Aorta (tissue), 5 donors: Measurements from ENCODE around the gene SGTA. TPM values are rescaled to one million over a fixed set of nuclear protein-coding genes. Genes with fewer than 3 reads are reported as not detected.

Experiments used
- ATAC-seq: fragments of 200-7000 bp; cut with Tn5 transposase; one replicate; pipeline ENCODE4 v1.9.1; 2022; ENCODE audit warnings: moderate library complexity; ENCODE audit not compliant: low FRiP score
- DNase-seq, 2 donors: peaks; one replicate each; pipeline ENCODE4 v3.0.0-alpha.2; 2020
- H3K27ac ChIP-seq, 2 donors: one replicate each; pipeline ENCODE4 v1.5.1; 2013; ENCODE audit warnings: low read length in 2 of 2, mild to moderate bottlenecking in 2 of 2, moderate library complexity in 2 of 2, control low read depth in 1 of 2, inconsistent platforms in 1 of 2, low read depth in 1 of 2
- H3K27me3 ChIP-seq, 2 donors: one replicate each; pipeline ENCODE4 v1.6.1; 2013; ENCODE audit warnings: control low read depth in 1 of 2, low read length in 1 of 2, mild to moderate bottlenecking in 1 of 2, moderate library complexity in 1 of 2; ENCODE audit not compliant: insufficient read depth in 2 of 2, control insufficient read depth in 1 of 2
- H3K36me3 ChIP-seq, 2 donors: one replicate each; pipeline ENCODE4 v1.6.1; 2013; ENCODE audit warnings: control low read depth in 1 of 2, low read length in 1 of 2, mild to moderate bottlenecking in 1 of 2; ENCODE audit not compliant: insufficient read depth in 2 of 2, control insufficient read depth in 1 of 2
- H3K4me1 ChIP-seq, 2 donors: one replicate each; pipeline ENCODE4 v1.6.1; 2013; ENCODE audit warnings: low read length in 2 of 2, control low read depth in 1 of 2, mild to moderate bottlenecking in 1 of 2, moderate library complexity in 1 of 2; ENCODE audit not compliant: insufficient read depth in 2 of 2, control insufficient read depth in 1 of 2
- H3K4me3 ChIP-seq, 2 donors: one replicate each; pipeline ENCODE4 v1.5.1; 2013; ENCODE audit warnings: low read length in 2 of 2, control low read depth in 1 of 2, mild to moderate bottlenecking in 1 of 2
- H3K9me3 ChIP-seq: one replicate; pipeline ENCODE4 v1.6.1; 2013; ENCODE audit warnings: mild to moderate bottlenecking, low read length; ENCODE audit not compliant: control insufficient read depth
- WGBS, 2 donors: extraction: QIAGEN DNeasy Blood & Tissue Kit; methylation state at CpG; one replicate each; pipeline ENCODE4 v1.1.7; 2013; 5-methylcytosine and 5-hydroxymethylcytosine counted together
- intact Hi-C, 2 donors: fragments of 100-400 bp; cut with DNase I; formaldehyde crosslinking; loops; one replicate each; pipeline versions ENCODE4 v1.14.2 to v1.15.0; 2022
- polyA plus RNA-seq, 2 donors: library from polyadenylated mRNA; stranded (reverse); fragments of 200-250 nt; gene quantifications; one replicate each; pipeline ENCODE4 v1.2.3, GENCODE V29; 2013
- total RNA-seq, 2 donors: library from RNA; stranded (reverse); fragmentation: NEBNext Ultra II Directional; extraction: Animal tissue kit (Norgen Biotek cat#: 25700); gene quantifications; one replicate each; pipeline ENCODE4 v1.2.1, GENCODE V29; 2021
- donor health status: healthy with polysubstance abuse.
- donor health status: Bipolar disorder and iron deficiency.
- donor health status: DM: no; HTN: no; CAD: no.
- donor health status: DM: no; HTN: no; CAD: no.
- donor health status: DM: yes; HTN: yes; CAD: no.

The SGTA gene
- total and polyA plus RNA-seq, 4 donors = 30.6 to 55.1 (median 32.2) TPM

- ATAC-seq (no peak), DNase-seq (no peak)
- intact Hi-C loops = no loop called here
- Histone ChIP-seq H3K36me3 (peaks cover 0 to 5% of the 10 kb centered on the region in 2 donors), H3K9me3 (no peaks in the 10 kb centered on the region), H3K27ac (no peak overlapping the region), H3K4me1 (no peaks in the 10 kb centered on the region), H3K27me3 (no peaks in the 10 kb centered on the region), H3K4me3 (no peak overlapping the region)
- WGBS, 2 donors = 85% methylated on average over 40 to 41 of the region's 41 CpGs
These were observed 51.7 kb downstream of the SGTA start for GRCh38 chr19:2731181-2731995.

- DNase-seq = no peak
- Histone ChIP-seq H3K4me1 (no peaks in the 10 kb centered on the region), H3K4me3 (no peak overlapping the region), H3K27ac (no peak overlapping the region), H3K9me3 (no peaks in the 10 kb centered on the region), H3K27me3 (no peaks in the 10 kb centered on the region), H3K36me3 (peaks cover 0 to 5% of the 10 kb centered on the region in 2 donors)
- intact Hi-C loops = no loop called here
- 88 to 89% methylated on average over 25 to 26 of the region's 26 CpGs for WGBS, 2 donors
- peak; percentile 26 for ATAC-seq
These were observed 52.9 kb downstream of the SGTA start for GRCh38 chr19:2729943-2730818.

GRCh38 chr19:2728783-2729387 is 54.2 kb downstream of the SGTA start:
- ATAC-seq (no peak), DNase-seq (no peak)
- Histone ChIP-seq H3K4me1 (no peaks in the 10 kb centered on the region), H3K36me3 (peaks cover 0 to 5% of the 10 kb centered on the region in 2 donors), H3K27ac (no peak overlapping the region), H3K27me3 (no peaks in the 10 kb centered on the region), H3K4me3 (no peak overlapping the region), H3K9me3 (no peaks in the 10 kb centered on the region)
- WGBS, 2 donors = 84 to 86% methylated on average over 23 of the region's 23 CpGs
- intact Hi-C loops = no loop called here

GRCh38 chr19:2727640-2727944 is 55.5 kb downstream of the SGTA start:
- H3K4me3 ChIP-seq = no peak overlapping the region
- no peaks in the 10 kb centered on the region for H3K9me3 ChIP-seq
- H3K4me1 ChIP-seq = no peaks in the 10 kb centered on the region
- H3K27me3 ChIP-seq = no peaks in the 10 kb centered on the region
- H3K36me3 ChIP-seq = peaks cover 0 to 1% of the 10 kb centered on the region in 2 donors
- H3K27ac ChIP-seq = no peak overlapping the region
- no peak for ATAC-seq
- no peak for DNase-seq
- WGBS, 2 donors = 60 to 64% methylated on average over 16 of the region's 16 CpGs
- intact Hi-C loops = no loop called here

GRCh38 chr19:2726904-2727639 is 56.0 kb downstream of the SGTA start:
- no peak overlapping the region for H3K4me3 ChIP-seq

GRCh38 chr19:2726160-2726855 is 56.8 kb downstream of the SGTA start:
- H3K36me3 ChIP-seq = no peaks in the 10 kb centered on the region
- H3K4me1 ChIP-seq = no peaks in the 10 kb centered on the region
- WGBS, 2 donors = 67% methylated on average over 14 to 15 of the region's 15 CpGs
- H3K27ac ChIP-seq = no peak overlapping the region
- no peaks in the 10 kb centered on the region for H3K27me3 ChIP-seq
- no peak overlapping the region for H3K4me3 ChIP-seq
- ATAC-seq = no peak
- intact Hi-C loops = no loop called here
- H3K9me3 ChIP-seq = no peaks in the 10 kb centered on the region
- no peak for DNase-seq

More at GRCh38 chr19:2726904-2727639, 56.0 kb downstream of the SGTA start:
- H3K27me3 ChIP-seq = no peaks in the 10 kb centered on the region
- WGBS, 2 donors = 20 to 21% methylated on average over 26 of the region's 26 CpGs
- no peaks in the 10 kb centered on the region for H3K9me3 ChIP-seq
- DNase-seq (no peak), ATAC-seq (no peak)
- H3K4me1 ChIP-seq = no peaks in the 10 kb centered on the region
- intact Hi-C loops = no loop called here
- H3K27ac ChIP-seq = no peak overlapping the region
- H3K36me3 ChIP-seq = no peaks in the 10 kb centered on the region

- Histone ChIP-seq H3K27me3 (no peaks in the 10 kb centered on the region), H3K27ac (no peak overlapping the region), H3K9me3 (no peaks in the 10 kb centered on the region), H3K4me3 (no peak overlapping the region), H3K36me3 (no peaks in the 10 kb centered on the region), H3K4me1 (no peaks in the 10 kb centered on the region)
- 77 to 82% methylated on average over 7 of the region's 7 CpGs for WGBS, 2 donors
- intact Hi-C loops = no loop called here
- no peak for ATAC-seq
- DNase-seq = no peak
These were observed 58.9 kb downstream of the SGTA start for GRCh38 chr19:2724148-2724557.

GRCh38 chr19:2723747-2724146 is 59.3 kb downstream of the SGTA start:
- no peaks in the 10 kb centered on the region for H3K9me3 ChIP-seq
- no peaks in the 10 kb centered on the region for H3K27me3 ChIP-seq
- H3K36me3 ChIP-seq = no peaks in the 10 kb centered on the region
- intact Hi-C loops = no loop called here
- 74 to 77% methylated on average over 14 of the region's 14 CpGs for WGBS, 2 donors
- H3K4me1 ChIP-seq = no peaks in the 10 kb centered on the region
- H3K27ac ChIP-seq = no peak overlapping the region
- H3K4me3 ChIP-seq = no peak overlapping the region
- no peak for ATAC-seq
- DNase-seq = no peak
